T-cell (primary cell): ENCODE results near the gene RNPEP. TPM values are rescaled to one million over a fixed set of nuclear protein-coding genes. Genes with fewer than 3 reads are reported as not detected.
"Not testable (repeated sequence)": the region's sequence is repeated elsewhere in the genome, so short reads cannot be mapped to it uniquely, and the experiment has no call there.

ENCODE experiments used
- ATAC-seq, 4 experiments: fragments of 200-7000 bp in 3 of 4; fragments of 150-1000 bp in 1 of 4; cut with Tn5 transposase; replicated peaks in 1 of 4; 1 replicate in 3 of 4; 2 replicates in 1 of 4; pipeline ENCODE4 v1.10.0; 2021; ENCODE audit warnings: moderate library complexity in 3 of 4, mild to moderate bottlenecking in 2 of 4, moderate number of reproducible peaks in 1 of 4
- CTCF ChIA-PET, 2 donors: fragments of 300-600 bp; sonication (Branson Sonifier 250); formaldehyde crosslinking; loops; one replicate each; lab custom pipeline; 2022; ENCODE audit warnings: antibody characterized with exemption in 2 of 2; lab: Charles Lee
- POLR2A ChIA-PET, 2 donors: fragments of 300-600 bp; sonication (Branson Sonifier 250); formaldehyde crosslinking; loops; one replicate each; lab custom pipeline; 2022; ENCODE audit warnings: antibody characterized with exemption in 2 of 2; lab: Charles Lee
- DNase-seq, 35 experiments: peaks; one replicate each; pipeline versions ENCODE4 v3.0.0 to v3.0.0-alpha.2; 2013 to 2023
- H3K27ac ChIP-seq: one replicate; pipeline ENCODE4 v1.5.1; 2013; ENCODE audit warnings: low read length
- H3K27me3 ChIP-seq, 2 experiments: replicated peaks in 1 of 2; 1 replicate in 1 of 2; 2 replicates in 1 of 2; pipeline versions ENCODE4 v1.6.1 to v1.7.0; 2013; ENCODE audit warnings: low read length in 1 of 2, mixed read lengths in 1 of 2; ENCODE audit not compliant: control insufficient read depth in 2 of 2, insufficient read depth in 2 of 2; ENCODE audit errors: extremely low read depth in 1 of 2
- H3K36me3 ChIP-seq, 2 donors: 1 replicate in 1 of 2; 2 replicates in 1 of 2; pipeline versions ENCODE4 v1.6.1 to v1.7.0; 2013; ENCODE audit warnings: low read length in 1 of 2; ENCODE audit not compliant: control insufficient read depth in 2 of 2, insufficient read depth in 1 of 2; ENCODE audit errors: extremely low read depth in 1 of 2
- H3K4me1 ChIP-seq, 2 experiments: 1 replicate in 1 of 2; 2 replicates in 1 of 2; pipeline versions ENCODE4 v1.6.1 to v1.7.0; 2013; ENCODE audit warnings: low read length in 2 of 2, mixed read lengths in 1 of 2; ENCODE audit not compliant: insufficient read depth in 2 of 2, control insufficient read depth in 1 of 2; ENCODE audit errors: extremely low read depth in 1 of 2
- H3K4me3 ChIP-seq, 2 donors: 1 replicate in 1 of 2; 2 replicates in 1 of 2; pipeline versions ENCODE4 v1.5.1 to v1.7.0; 2013; ENCODE audit warnings: mild to moderate bottlenecking in 2 of 2, low read length in 1 of 2, moderate library complexity in 1 of 2; ENCODE audit not compliant: control insufficient read depth in 1 of 2; ENCODE audit errors: extremely low read depth in 1 of 2
- H3K9me3 ChIP-seq: 2 replicates; pipeline ENCODE4 v1.7.0; 2013
- H3K27ac Mint-ChIP-seq, 2 donors: one replicate each; pipeline ENCODE4 v1.8.0; 2020 to 2021; ENCODE audit warnings: mild to moderate bottlenecking in 2 of 2, mixed read lengths in 2 of 2
- H3K27me3 Mint-ChIP-seq, 2 donors: one replicate each; pipeline ENCODE4 v1.8.0; 2021 to 2022; ENCODE audit warnings: mixed read lengths in 2 of 2
- H3K36me3 Mint-ChIP-seq: one replicate; pipeline ENCODE4 v1.8.0; 2021; ENCODE audit warnings: mixed read lengths
- H3K4me1 Mint-ChIP-seq, 3 donors: one replicate each; pipeline ENCODE4 v1.8.0; 2020 to 2022; ENCODE audit warnings: mixed read lengths in 3 of 3, mild to moderate bottlenecking in 1 of 3
- H3K4me3 Mint-ChIP-seq, 3 donors: one replicate each; pipeline ENCODE4 v1.8.0; 2020 to 2022; ENCODE audit warnings: mild to moderate bottlenecking in 3 of 3, mixed read lengths in 3 of 3, moderate library complexity in 3 of 3
- H3K9me3 Mint-ChIP-seq, 3 donors: one replicate each; pipeline ENCODE4 v1.8.0; 2020 to 2022; ENCODE audit warnings: mixed read lengths in 3 of 3
- WGBS: methylation state at CpG from one replicate; pipeline ENCODE4 v1.1.5; 2013; ENCODE audit warnings: missing lambda C conversion rate; ENCODE audit not compliant: insufficient coverage; 5-methylcytosine and 5-hydroxymethylcytosine counted together
- total RNA-seq, 35 experiments: library from RNA in 6 of 35; stranded (reverse) in 6 of 35; fragments of 120-200 nt in 1 of 35; gene quantifications; one replicate each; pipeline versions ENCODE4 v1.2.1 to v1.2.4 and lab custom pipeline; 2013 to 2026

Gene RNPEP
- total RNA-seq, 5 donors from 2014 or later (not counting 1 experiment from before 2014, with no cell fraction given) = 20.1 to 30.4 (median 23.9) TPM

GRCh38 chr1:202054673-202055072 is 72.2 kb downstream of the RNPEP start:
- H3K36me3 Mint-ChIP-seq = not testable (repeated sequence)
- 80% methylated on average over 1 of the region's 4 CpGs for WGBS

More at GRCh38 chr1:202054673-202055072, 72.2 kb downstream of the RNPEP start:
- H3K27ac Mint-ChIP-seq, H3K4me1 ChIP-seq, H3K36me3 ChIP-seq, H3K9me3 ChIP-seq, DNase-seq, CTCF ChIA-PET, H3K4me3 Mint-ChIP-seq, H3K27me3 Mint-ChIP-seq, ATAC-seq, H3K4me1 Mint-ChIP-seq, H3K4me3 ChIP-seq, H3K27ac ChIP-seq, POLR2A ChIA-PET, H3K9me3 Mint-ChIP-seq: not testable (repeated sequence)
- H3K27me3 ChIP-seq = peaks cover 0 to 13% of the 10 kb centered on the region in 2 experiments

Other genes starting within 250 kb of the RNPEP start
- 10 to 100 TPM; 28.2 to 39.9 (median 36.9) TPM for gene IPO9, start 153.5 kb upstream of the RNPEP start, total RNA-seq
- under 1 TPM; 0.38 to 0.88 (median 0.54) TPM for gene SHISA4, start 93.8 kb upstream of the RNPEP start, total RNA-seq
- gene LMOD1, start 36.1 kb upstream of the RNPEP start, total RNA-seq = under 1 TPM in 3 of 5 donors, not detected in 2; 0.10 to 0.29 (median 0.16) TPM
- gene TIMM17A, start 27.1 kb upstream of the RNPEP start, total RNA-seq = 10 to 100 TPM; 28.7 to 37.6 (median 29.9) TPM
- gene ELF3, start 27.9 kb downstream of the RNPEP start, total RNA-seq = 1 to 10 TPM in 4 of 5 donors, under 1 TPM in 1; 0.90 to 3.7 (median 1.5) TPM
- not detected for gene GPR37L1, start 140.3 kb downstream of the RNPEP start, total RNA-seq
- 10 to 100 TPM; 37.8 to 70.2 (median 50.9) TPM for gene ARL8A, start 162.1 kb downstream of the RNPEP start, total RNA-seq
- gene PTPN7, start 178.0 kb downstream of the RNPEP start, total RNA-seq = 100 to 1,000 TPM in 1 of 5 donors, 10 to 100 TPM in 4; 67.1 to 124 (median 71.7) TPM
- 10 to 100 TPM in 1 of 5 donors, 1 to 10 TPM in 3, under 1 TPM in 1; 0.58 to 13.1 (median 1.8) TPM for gene LGR6, start 211.2 kb downstream of the RNPEP start, total RNA-seq